GM23248 (cell line): ENCODE results near the gene CAST. TPM values are rescaled to one million over a fixed set of nuclear protein-coding genes. Genes with fewer than 3 reads are reported as not detected.
A peak's percentile ranks its signal among the peaks of the same experiment; 100 is the strongest.

ENCODE experiments used
- DNase-seq: peaks from one replicate; pipeline ENCODE4 v3.0.0-alpha.2; 2015
- H2AFZ ChIP-seq: fragments of 200-600 bp; sonication (generic); 2 replicates; pipeline ENCODE4 v1.6.1; 2016; ENCODE audit warnings: antibody characterized with exemption
- H3F3A ChIP-seq: fragments of 200-600 bp; sonication (generic); 2 replicates; pipeline ENCODE4 v1.6.1; 2016; ENCODE audit warnings: mild to moderate bottlenecking, antibody characterized with exemption, mixed run types; ENCODE audit not compliant: insufficient read depth
- H3K27ac ChIP-seq: fragments of 200-600 bp; sonication (generic); 2 replicates; pipeline ENCODE4 v1.5.1; 2016; ENCODE audit warnings: mild to moderate bottlenecking
- H3K27me3 ChIP-seq: fragments of 200-600 bp; sonication (generic); replicated peaks from 2 replicates; pipeline ENCODE4 v1.6.1; 2016; ENCODE audit warnings: mild to moderate bottlenecking; ENCODE audit not compliant: insufficient read depth
- H3K36me3 ChIP-seq: fragments of 200-600 bp; sonication (generic); 2 replicates; pipeline ENCODE4 v1.6.1; 2016; ENCODE audit warnings: low read depth, mild to moderate bottlenecking
- H3K4me1 ChIP-seq: fragments of 200-600 bp; sonication (generic); 2 replicates; pipeline ENCODE4 v1.6.1; 2016; ENCODE audit warnings: mild to moderate bottlenecking; ENCODE audit not compliant: insufficient read depth
- H3K4me2 ChIP-seq: fragments of 200-600 bp; sonication (generic); one replicate; pipeline ENCODE4 v1.6.1; 2016; ENCODE audit warnings: mild to moderate bottlenecking; ENCODE audit not compliant: unreplicated experiment
- H3K4me3 ChIP-seq: fragments of 200-600 bp; sonication (generic); 2 replicates; pipeline ENCODE4 v1.5.1; 2016; ENCODE audit warnings: mild to moderate bottlenecking
- H3K79me2 ChIP-seq: fragments of 200-600 bp; sonication (generic); 2 replicates; pipeline ENCODE4 v1.6.1; 2016; ENCODE audit warnings: mild to moderate bottlenecking; ENCODE audit not compliant: insufficient read depth
- H3K9ac ChIP-seq: fragments of 200-600 bp; sonication (generic); 2 replicates; pipeline ENCODE4 v1.6.1; 2016; ENCODE audit warnings: mild to moderate bottlenecking
- H3K9me2 ChIP-seq: fragments of 200-600 bp; sonication (generic); 2 replicates; pipeline ENCODE4 v1.6.1; 2016; ENCODE audit warnings: mixed run types, mild to moderate bottlenecking, moderate library complexity; ENCODE audit not compliant: insufficient read depth
- H3K9me3 ChIP-seq: fragments of 200-600 bp; sonication (generic); one replicate; pipeline ENCODE4 v1.6.1; 2017; ENCODE audit warnings: low read depth
- H4K20me1 ChIP-seq: fragments of 200-600 bp; sonication (generic); 2 replicates; pipeline ENCODE4 v1.6.0; 2016; ENCODE audit not compliant: insufficient read depth
- EZH2 ChIP-seq: fragments of 200-600 bp; sonication (generic); IDR thresholded peaks from 2 replicates; pipeline ENCODE4 v1.6.1; 2018; ENCODE audit warnings: antibody characterized with exemption, mild to moderate bottlenecking; ENCODE audit not compliant: insufficient read depth, poor library complexity, severe bottlenecking
- EZH2phosphoT487 ChIP-seq: fragments of 200-600 bp; sonication (generic); IDR thresholded peaks from 2 replicates; pipeline ENCODE4 v1.6.1; 2018; ENCODE audit warnings: antibody characterized with exemption, moderate library complexity, mild to moderate bottlenecking, low read depth; ENCODE audit not compliant: insufficient read depth
- WGBS, 2 experiments: methylation state at CpG; one replicate each; pipeline ENCODE4 v1.1.6; 2015 to 2017; ENCODE audit warnings: low lambda C conversion rate in 2 of 2, low coverage in 1 of 2; ENCODE audit errors: missing lambda C conversion rate in 2 of 2; 5-methylcytosine and 5-hydroxymethylcytosine counted together
- in situ Hi-C: fragments of 300-500 bp; cut with MboI; formaldehyde crosslinking; loops from 2 replicates; pipeline ENCODE4 v1.15.0; 2020
- polyA plus RNA-seq: library from polyadenylated mRNA; unstranded; fragments of >200 nt; fragmentation: Nextera tagmentation; extraction: Ambion mirVana; gene quantifications from 2 replicates; pipeline ENCODE4 v1.2.1, GENCODE V29; 2016
- total RNA-seq: library from RNA; depleted of rRNA; stranded (reverse); fragments of >200 nt; shearing (Covaris generic); gene quantifications from 2 replicates; pipeline ENCODE4 v1.2.3, GENCODE V29; 2014

CAST gene
- total and polyA plus RNA-seq, 2 experiments from 2014 or later: 179 to 196 TPM

DNA sequence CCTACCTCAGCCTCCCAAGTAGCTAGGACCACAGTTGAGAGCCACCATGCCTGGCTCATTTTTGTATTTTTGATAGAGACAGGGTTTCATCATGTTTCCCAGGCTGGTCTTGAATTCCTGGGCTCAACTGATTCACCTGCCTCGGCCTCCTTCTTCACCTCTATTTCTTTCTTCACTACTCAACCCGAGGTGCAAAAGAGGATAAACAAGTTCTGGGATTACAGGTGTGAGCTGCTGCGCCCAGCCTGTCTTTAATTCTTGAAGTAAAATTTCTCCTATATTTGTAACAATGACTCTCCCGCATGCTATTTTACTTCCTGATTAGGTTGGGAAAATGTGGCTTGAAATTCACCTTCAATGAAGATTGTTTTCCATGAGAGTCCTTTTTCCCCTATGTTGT, 46.4 kb downstream of the CAST start:
- H3K4me3 ChIP-seq: no peak overlapping the region
- H3K36me3 ChIP-seq: no peaks in the 10 kb centered on the region
- peak overlapping the region; percentile 69 for H3K27ac ChIP-seq
- DNase-seq: no peak
- no peaks in the 10 kb centered on the region for H3K9me2 ChIP-seq
- H3K9ac ChIP-seq: peak overlapping the region; percentile 7; the same call in 1 of the 2 replicates
- H3K4me1 ChIP-seq: peaks cover 26% of the 10 kb centered on the region
- H3F3A ChIP-seq: peaks cover 34% of the 10 kb centered on the region
- H3K79me2 ChIP-seq: peaks cover 99% of the 10 kb centered on the region
- in situ Hi-C loops: no loop called here
- WGBS, 2 experiments: 96 to 98% methylated on average over 4 of the region's 4 CpGs
- no peak overlapping the region for H2AFZ ChIP-seq
- H3K27me3 ChIP-seq: no peaks in the 10 kb centered on the region
- TF ChIP-seq EZH2phosphoT487 (no peak), EZH2 (no peak)
- peaks cover 10% of the 10 kb centered on the region; the same call in 1 of the 2 replicates for H4K20me1 ChIP-seq
- H3K4me2 ChIP-seq: peak overlapping the region; percentile 40
- H3K9me3 ChIP-seq: no peaks in the 10 kb centered on the region

GRCh38 chr5:96709152-96709821, 47.1 kb downstream of the CAST start:
- Histone ChIP-seq H3K9me3 (no peaks in the 10 kb centered on the region), H3K27me3 (no peaks in the 10 kb centered on the region), H3K27ac (peak overlapping the region; percentile 69), H3K79me2 (peaks cover 99% of the 10 kb centered on the region), H3K9ac (peak overlapping the region; percentile 7; the same call in 1 of the 2 replicates), H3K9me2 (no peaks in the 10 kb centered on the region), H2AFZ (no peak overlapping the region), H3K4me2 (peak overlapping the region; percentile 40), H3K4me3 (no peak overlapping the region), H4K20me1 (peaks cover 10% of the 10 kb centered on the region; the same call in 1 of the 2 replicates), H3K36me3 (no peaks in the 10 kb centered on the region), H3K4me1 (peaks cover 20% of the 10 kb centered on the region), H3F3A (peaks cover 30% of the 10 kb centered on the region)
- peak; percentile 93 for DNase-seq
- 14 to 15% methylated on average over 3 of the region's 3 CpGs for WGBS, 2 experiments
- TF ChIP-seq EZH2 (no peak), EZH2phosphoT487 (no peak)
- in situ Hi-C loops: no loop called here

DNA sequence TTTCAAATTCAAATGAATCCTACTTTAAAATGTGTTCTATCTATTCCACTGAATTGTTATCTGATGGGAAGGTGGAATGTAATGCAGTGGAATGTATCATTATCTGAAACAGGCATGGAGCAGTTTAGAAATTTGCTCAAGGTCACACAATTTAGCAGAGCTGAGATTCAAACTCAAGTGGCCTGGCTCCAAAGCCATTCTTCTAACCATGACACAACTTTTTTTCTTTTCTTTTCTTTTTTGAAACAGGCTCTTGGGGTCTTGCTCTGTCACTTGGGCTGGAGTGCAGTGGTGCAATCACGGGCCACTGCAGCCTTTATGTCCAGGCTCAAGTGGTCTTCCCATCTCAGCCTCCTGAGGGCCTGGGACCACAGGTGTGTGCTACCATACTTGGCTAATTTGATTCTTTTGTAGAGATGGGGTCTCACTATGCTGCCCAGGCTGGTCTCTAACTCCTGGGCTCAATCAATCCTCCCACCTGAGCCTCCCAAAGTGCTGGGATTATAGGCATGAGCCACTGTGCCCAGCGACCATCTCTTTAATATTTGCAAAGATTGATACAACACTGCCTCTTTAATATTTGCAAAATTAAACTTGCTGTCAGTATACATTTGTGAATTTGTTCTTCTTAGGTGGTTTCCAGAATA, 50.0 kb downstream of the CAST start:
- in situ Hi-C loops: no loop called here
- TF ChIP-seq EZH2phosphoT487: no peak
- TF ChIP-seq EZH2: no peak
- no peak overlapping the region for H3K27ac ChIP-seq
- peaks cover 29% of the 10 kb centered on the region for H3K4me1 ChIP-seq
- H3K36me3 ChIP-seq: no peaks in the 10 kb centered on the region
- no peaks in the 10 kb centered on the region for H3K9me3 ChIP-seq
- H3K4me3 ChIP-seq: no peak overlapping the region
- WGBS, 2 experiments: 68 to 78% methylated on average over 2 of the region's 2 CpGs
- no peaks in the 10 kb centered on the region for H3K9me2 ChIP-seq
- H3K79me2 ChIP-seq: peaks cover 98% of the 10 kb centered on the region
- no peak for DNase-seq
- peaks cover 38% of the 10 kb centered on the region for H3F3A ChIP-seq
- no peaks in the 10 kb centered on the region for H3K27me3 ChIP-seq
- H3K4me2 ChIP-seq: no peak overlapping the region
- no peak overlapping the region for H2AFZ ChIP-seq
- H4K20me1 ChIP-seq: peaks cover 10% of the 10 kb centered on the region; the same call in 1 of the 2 replicates
- H3K9ac ChIP-seq: no peak overlapping the region

GRCh38 chr5:96714450-96714849, 52.3 kb downstream of the CAST start:
- Histone ChIP-seq H3K4me2 (peak overlapping the region; percentile 31), H3K9me3 (no peaks in the 10 kb centered on the region), H3K36me3 (no peaks in the 10 kb centered on the region), H3K27ac (peak overlapping the region; percentile 88), H4K20me1 (0 out of 2 replicates have a peak, but pooled peaks cover 3% of the 10 kb centered on the region), H3K9me2 (no peaks in the 10 kb centered on the region), H3K4me3 (no peak overlapping the region), H3K79me2 (peaks cover 99% of the 10 kb centered on the region), H3K9ac (peak overlapping the region; percentile 64), H3K27me3 (no peaks in the 10 kb centered on the region), H3F3A (peaks cover 26% of the 10 kb centered on the region; the same call in 1 of the 2 replicates), H2AFZ (no peak overlapping the region), H3K4me1 (peaks cover 17% of the 10 kb centered on the region)
- TF ChIP-seq EZH2phosphoT487 (no peak), EZH2 (no peak)
- in situ Hi-C loops: no loop called here
- no peak for DNase-seq
